ENCODE measurements around the gene PNPLA8. TPM values are rescaled to one million over a fixed set of nuclear protein-coding genes. Genes with fewer than 3 reads are reported as not detected.

The PNPLA8 gene
- total and polyA plus RNA-seq, 2 donors (not counting 3 experiments of a cell fraction or from before 2014, with no cell fraction given), result 5.9 to 19.9 TPM

DNA sequence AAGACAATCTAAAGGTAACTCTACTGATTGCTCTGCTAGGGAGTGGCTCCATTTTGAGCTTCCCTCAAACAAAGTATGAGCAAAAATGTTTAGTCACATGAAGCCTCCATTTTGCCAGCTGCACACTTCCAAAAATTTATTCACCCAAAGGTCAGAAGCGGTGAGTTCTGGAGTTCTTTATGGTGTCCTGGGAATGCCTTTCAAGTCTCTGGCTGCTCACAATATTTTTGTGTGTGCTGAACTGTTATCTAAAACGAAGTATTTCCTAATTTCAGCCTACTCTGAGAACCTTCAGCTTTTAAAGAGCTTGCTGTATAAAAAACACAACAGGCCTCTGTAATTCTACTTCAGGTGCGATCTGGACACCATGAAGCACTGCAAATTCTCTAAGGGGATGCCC is 85.3 kb downstream of the PNPLA8 start:
- CTCF ChIA-PET, result interaction anchor here (0.8 to 1.7 kb wide), 6 partner anchors 8 to 18 kb away, joined by 3 to 4 read pairs (median 4); no protein-coding TSS in a partner anchor
- Histone ChIP-seq H3K9me3 (replicated peaks; ENCODE audit: control insufficient read depth, insufficient read depth, low read length) (no peaks in the 10 kb centered on the region), H3K27ac (ENCODE audit: insufficient read depth, low read depth, low read length) (no peak overlapping the region), H3K4me3 (replicated peaks in 1 of 3; ENCODE audit: insufficient read depth in 1 of 3, low read depth in 1 of 3, low read length in 3 of 3) (no peak overlapping the region), H3K4me2 (ENCODE audit: insufficient read depth, low read length) (no peak overlapping the region), H3K36me3 (ENCODE audit: control insufficient read depth in 2 of 2, extremely low read depth in 1 of 2, insufficient read depth in 2 of 2, low read length in 2 of 2) (no peaks in the 10 kb centered on the region), H3K9me1 (replicated peaks; ENCODE audit: control insufficient read depth, extremely low read depth, insufficient read depth, low read length) (no peaks in the 10 kb centered on the region), H3K9ac (replicated peaks; ENCODE audit: extremely low read depth, insufficient read depth, low read length) (no peak overlapping the region), H3K79me2 (ENCODE audit: control insufficient read depth, insufficient read depth, low read length) (peaks cover 89% of the 10 kb centered on the region), H3K27me3 (ENCODE audit: control insufficient read depth in 2 of 2, insufficient read depth in 2 of 2, low read length in 2 of 2) (no peaks in the 10 kb centered on the region), H2AFZ (ENCODE audit: low read depth, low read length) (no peak overlapping the region), H3K4me1 (ENCODE audit: control insufficient read depth, extremely low read depth, insufficient read depth, low read length) (peaks cover 12% of the 10 kb centered on the region), H4K20me1 (replicated peaks; ENCODE audit: control insufficient read depth, extremely low read depth, insufficient read depth, low read length) (no peaks in the 10 kb centered on the region)
- DNase-seq (ENCODE audit: low read depth, low spot score) (no peak), FAIRE-seq (no peak)
- dilution Hi-C loops (cut with MboI; ENCODE audit: extremely low pct_ligation_motif_present, low sequenced_read_pairs), result no loop called here
- BruUV-seq (replicated peaks), result no TSS peak
- intact Hi-C loops (cut with micrococcal nuclease), result no loop called here
- no peak for TF ChIP-seq GATA2 (IDR thresholded peaks at IDR 0.05; ENCODE audit: insufficient read depth, insufficient read length, low read depth, low read length)
- no peak for TF ChIP-seq JUN (IDR thresholded peaks at IDR 0.05; ENCODE audit: borderline replicate concordance, insufficient read depth, insufficient read length, low read depth)
- TF ChIP-seq, protein P1, sequence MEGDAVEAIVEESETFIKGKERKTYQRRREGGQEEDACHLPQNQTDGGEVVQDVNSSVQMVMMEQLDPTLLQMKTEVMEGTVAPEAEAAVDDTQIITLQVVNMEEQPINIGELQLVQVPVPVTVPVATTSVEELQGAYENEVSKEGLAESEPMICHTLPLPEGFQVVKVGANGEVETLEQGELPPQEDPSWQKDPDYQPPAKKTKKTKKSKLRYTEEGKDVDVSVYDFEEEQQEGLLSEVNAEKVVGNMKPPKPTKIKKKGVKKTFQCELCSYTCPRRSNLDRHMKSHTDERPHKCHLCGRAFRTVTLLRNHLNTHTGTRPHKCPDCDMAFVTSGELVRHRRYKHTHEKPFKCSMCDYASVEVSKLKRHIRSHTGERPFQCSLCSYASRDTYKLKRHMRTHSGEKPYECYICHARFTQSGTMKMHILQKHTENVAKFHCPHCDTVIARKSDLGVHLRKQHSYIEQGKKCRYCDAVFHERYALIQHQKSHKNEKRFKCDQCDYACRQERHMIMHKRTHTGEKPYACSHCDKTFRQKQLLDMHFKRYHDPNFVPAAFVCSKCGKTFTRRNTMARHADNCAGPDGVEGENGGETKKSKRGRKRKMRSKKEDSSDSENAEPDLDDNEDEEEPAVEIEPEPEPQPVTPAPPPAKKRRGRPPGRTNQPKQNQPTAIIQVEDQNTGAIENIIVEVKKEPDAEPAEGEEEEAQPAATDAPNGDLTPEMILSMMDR (IDR thresholded peaks at IDR 0.05; ENCODE audit: extremely low read depth in 1 of 2, insufficient read depth in 1 of 2, low read depth in 1 of 2, low read length in 2 of 2), result no peak
- no peak for TF ChIP-seq POLR2AphosphoS5 (IDR thresholded peaks at IDR 0.05; ENCODE audit: insufficient read depth, low read depth, low read length)
- TF ChIP-seq, protein P2, sequence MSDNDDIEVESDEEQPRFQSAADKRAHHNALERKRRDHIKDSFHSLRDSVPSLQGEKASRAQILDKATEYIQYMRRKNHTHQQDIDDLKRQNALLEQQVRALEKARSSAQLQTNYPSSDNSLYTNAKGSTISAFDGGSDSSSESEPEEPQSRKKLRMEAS (IDR thresholded peaks at IDR 0.05; ENCODE audit: insufficient read depth, insufficient read length), result no peak
- TF ChIP-seq MYC (IDR thresholded peaks at IDR 0.05; ENCODE audit: low read depth, low read length), result no peak
- TF ChIP-seq POLR2A (IDR thresholded peaks at IDR 0.05; ENCODE audit: low read depth, low read length), result no peak
- TF ChIP-seq FOS (IDR thresholded peaks at IDR 0.05; ENCODE audit: borderline replicate concordance, insufficient read depth, low read length), result no peak
- no peak for TF ChIP-seq EZH2 (IDR thresholded peaks at IDR 0.05; ENCODE audit: borderline replicate concordance, low read depth, low read length, severe bottlenecking)
- POLR2A ChIA-PET, result no interaction called here

Measured in endothelial cell of umbilical vein (primary cell).